LNCaP clone FGC (cell line): ENCODE measurements around the gene CPVL.

Experiments used
- DNase-seq: peaks from one replicate; pipeline ENCODE4 v3.0.0-alpha.2; 2011; ENCODE audit warnings: low read depth
- H3K4me3 ChIP-seq: 2 replicates; pipeline ENCODE4 v1.5.1; 2011; ENCODE audit warnings: mild to moderate bottlenecking, low read depth, low read length, control low read depth
- TF ChIP-seq, protein P1 (sequence below): IDR thresholded peaks from 2 replicates; pipeline ENCODE4 v1.5.1; 2012; ENCODE audit warnings: mild to moderate bottlenecking; ENCODE audit not compliant: control insufficient read depth, insufficient read depth; ENCODE audit errors: extremely low read depth

CPVL gene

DNA sequence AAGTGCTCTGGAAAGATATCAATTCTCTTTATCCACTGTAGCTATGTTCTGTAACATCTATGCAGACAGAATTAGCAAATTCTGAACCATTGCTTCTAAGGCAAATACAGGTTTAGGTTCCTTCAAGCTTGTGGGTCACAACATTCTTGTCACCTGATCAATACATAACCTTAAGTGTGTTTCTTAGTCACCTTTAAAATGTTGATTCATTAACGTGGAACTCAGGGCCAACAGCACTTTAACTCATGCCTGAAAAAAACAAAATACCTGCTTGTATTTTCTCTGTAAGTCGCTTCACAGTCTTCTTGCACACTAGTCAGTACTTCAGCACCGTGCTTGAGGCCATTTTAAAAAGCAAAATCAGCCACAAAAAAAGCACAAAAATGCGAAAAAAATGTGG lies 153.0 kb downstream of the CPVL start:
- DNase-seq, result no peak
- TF ChIP-seq, protein P1, sequence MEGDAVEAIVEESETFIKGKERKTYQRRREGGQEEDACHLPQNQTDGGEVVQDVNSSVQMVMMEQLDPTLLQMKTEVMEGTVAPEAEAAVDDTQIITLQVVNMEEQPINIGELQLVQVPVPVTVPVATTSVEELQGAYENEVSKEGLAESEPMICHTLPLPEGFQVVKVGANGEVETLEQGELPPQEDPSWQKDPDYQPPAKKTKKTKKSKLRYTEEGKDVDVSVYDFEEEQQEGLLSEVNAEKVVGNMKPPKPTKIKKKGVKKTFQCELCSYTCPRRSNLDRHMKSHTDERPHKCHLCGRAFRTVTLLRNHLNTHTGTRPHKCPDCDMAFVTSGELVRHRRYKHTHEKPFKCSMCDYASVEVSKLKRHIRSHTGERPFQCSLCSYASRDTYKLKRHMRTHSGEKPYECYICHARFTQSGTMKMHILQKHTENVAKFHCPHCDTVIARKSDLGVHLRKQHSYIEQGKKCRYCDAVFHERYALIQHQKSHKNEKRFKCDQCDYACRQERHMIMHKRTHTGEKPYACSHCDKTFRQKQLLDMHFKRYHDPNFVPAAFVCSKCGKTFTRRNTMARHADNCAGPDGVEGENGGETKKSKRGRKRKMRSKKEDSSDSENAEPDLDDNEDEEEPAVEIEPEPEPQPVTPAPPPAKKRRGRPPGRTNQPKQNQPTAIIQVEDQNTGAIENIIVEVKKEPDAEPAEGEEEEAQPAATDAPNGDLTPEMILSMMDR, result no peak
- H3K4me3 ChIP-seq, result no peak overlapping the region

DNA sequence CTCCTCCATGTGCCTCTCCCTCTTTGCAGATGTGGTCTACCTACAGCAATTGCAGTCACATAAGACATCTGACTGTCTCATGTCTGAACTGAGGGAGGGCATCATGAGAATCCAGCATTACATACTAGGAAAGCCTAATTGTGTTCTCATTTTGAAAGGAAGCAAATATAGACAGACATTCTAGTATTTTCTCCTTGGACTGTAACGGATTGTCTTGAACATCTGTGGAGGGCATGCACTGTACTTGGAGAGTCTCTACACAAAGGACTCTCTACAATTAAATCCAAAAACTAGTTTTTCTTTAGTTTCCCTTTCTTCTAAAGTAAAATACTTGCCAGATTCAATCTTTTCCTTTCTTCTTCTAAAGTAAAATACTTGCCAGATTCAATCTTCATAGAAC lies 153.5 kb downstream of the CPVL start:
- TF ChIP-seq, protein P1, result no peak
- no peak overlapping the region for H3K4me3 ChIP-seq
- DNase-seq, result no peak

DNA sequence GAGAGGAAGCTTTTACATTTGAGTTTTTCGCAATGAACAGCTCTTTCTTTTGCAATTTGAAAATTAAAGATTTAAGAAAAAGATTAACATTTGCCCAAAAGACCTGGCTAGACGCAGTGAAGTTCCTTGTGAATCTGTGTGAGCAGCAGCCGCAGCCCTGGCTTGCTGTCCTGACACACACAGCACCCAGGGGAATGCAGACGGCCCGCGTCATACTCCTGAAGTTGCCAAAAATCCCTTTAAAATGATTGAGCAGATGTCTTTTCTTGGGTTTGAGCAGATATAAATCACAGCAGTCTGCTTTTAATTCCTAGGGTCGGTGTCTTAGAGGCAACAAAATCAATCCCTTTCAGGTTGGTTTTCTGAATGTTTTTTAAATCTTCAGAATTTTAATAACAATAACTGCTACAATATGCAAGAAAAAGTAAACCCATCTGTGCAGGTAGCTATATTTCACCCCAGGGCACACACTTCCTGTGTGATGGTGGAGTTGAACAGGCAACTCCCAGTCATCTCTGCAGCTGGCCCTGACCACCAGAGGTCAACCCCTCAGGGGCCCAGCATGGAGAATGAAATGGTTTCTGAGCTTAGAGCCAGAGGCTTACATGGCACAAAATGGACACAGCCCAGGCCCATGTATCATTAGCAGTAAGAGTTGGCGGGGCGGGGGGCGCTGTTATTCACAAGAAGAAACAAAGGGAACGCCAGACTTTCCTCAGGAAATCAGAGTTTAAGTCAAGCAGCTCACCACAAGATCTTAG lies 156.0 kb downstream of the CPVL start:
- TF ChIP-seq, protein P1, result no peak
- H3K4me3 ChIP-seq, result no peak overlapping the region
- no peak for DNase-seq

DNA sequence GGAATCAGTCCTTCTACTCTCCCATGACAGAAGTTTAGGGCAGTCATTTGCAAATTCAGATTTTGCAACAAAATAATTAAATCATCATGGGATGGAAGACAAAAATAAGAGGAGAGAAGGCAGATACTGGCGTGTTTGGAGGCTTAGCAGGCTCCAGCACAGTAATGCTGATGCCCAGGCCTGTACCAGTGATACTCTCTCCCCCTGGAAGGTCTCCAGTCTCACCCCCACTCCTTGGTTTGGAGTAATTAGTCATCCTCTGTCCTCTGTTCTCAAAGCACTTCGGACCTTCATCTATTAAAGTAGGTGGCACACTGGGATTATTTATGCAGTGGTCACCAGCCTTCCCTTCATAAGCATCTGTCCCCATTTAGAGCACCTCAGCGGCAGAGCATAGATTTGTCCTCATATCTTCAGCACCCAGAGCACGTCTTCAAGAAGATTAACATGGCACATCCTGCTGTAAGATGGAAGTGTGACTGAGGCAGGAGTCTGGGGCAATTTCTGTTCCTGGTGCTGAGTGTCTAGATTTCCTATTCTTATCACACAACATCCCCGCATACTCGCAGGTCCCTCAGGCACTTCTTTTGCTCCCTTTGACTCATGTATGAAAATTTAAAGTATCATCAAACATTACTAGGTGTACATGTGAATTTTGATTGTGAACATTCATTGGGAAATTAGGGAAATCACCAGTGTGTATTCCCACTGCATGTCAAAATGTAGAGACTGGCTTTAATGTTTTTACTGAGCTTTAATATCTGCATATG lies 156.9 kb downstream of the CPVL start:
- no peak for DNase-seq
- TF ChIP-seq, protein P1, result no peak

DNA sequence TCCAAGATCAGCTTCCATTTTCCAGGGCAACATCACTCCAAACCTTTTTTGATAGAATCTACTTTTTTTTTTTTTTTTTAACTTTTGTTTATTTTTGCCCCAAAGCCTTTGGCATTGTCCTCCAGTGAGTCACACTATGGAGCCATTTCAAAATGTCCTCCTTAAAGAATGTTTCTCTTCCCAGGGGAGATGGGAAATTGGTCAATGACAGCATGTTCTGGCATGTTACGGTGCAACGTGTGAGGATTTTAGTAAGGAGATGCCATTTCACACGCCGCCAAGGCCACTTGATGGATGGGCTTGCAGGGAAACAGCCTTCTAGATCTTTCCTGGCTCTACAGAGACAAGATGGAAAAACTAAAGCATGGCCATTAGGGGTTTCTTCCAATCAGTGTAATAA lies 157.5 kb downstream of the CPVL start:
- no peak overlapping the region for H3K4me3 ChIP-seq
- DNase-seq, result no peak
- TF ChIP-seq, protein P1, result no peak

More for the DNA sequence above, 156.9 kb downstream of the CPVL start:
- H3K4me3 ChIP-seq, result no peak overlapping the region

DNA sequence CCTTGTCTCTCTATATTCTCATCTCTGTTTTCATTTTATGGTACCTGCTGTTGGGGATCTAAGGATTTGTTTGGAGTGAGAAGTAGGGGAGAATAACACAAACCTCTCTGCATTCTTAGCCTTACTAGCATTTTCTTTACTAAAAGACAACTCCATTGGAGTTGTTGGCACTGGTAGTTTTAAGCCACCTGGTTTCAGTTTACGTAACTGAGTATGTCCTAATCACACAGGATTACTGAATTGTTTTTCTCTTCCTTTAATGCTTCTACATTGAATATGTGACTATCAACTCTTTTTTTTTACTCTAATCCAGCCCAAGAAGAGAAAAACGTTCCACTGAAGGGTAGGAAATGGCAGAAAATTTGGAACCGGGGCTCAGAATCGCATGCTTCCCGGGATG lies 158.2 kb downstream of the CPVL start:
- no peak overlapping the region for H3K4me3 ChIP-seq
- TF ChIP-seq, protein P1, result no peak
- no peak for DNase-seq
